Measurements from ENCODE around the gene GPAT2. TPM values are rescaled to one million over a fixed set of nuclear protein-coding genes. Genes with fewer than 3 reads are reported as not detected.

The GPAT2 gene
- 8.5 and 16.7 TPM in 2 replicates for total RNA-seq

GRCh38 chr2:96034792-96035191 lies at the start of gene GPAT2:
Gene GPAT2, minus strand, starts transcription at chr2:96034916. Its CDS starts 2,557 bp downstream, at chr2:96032359.

DNA sequence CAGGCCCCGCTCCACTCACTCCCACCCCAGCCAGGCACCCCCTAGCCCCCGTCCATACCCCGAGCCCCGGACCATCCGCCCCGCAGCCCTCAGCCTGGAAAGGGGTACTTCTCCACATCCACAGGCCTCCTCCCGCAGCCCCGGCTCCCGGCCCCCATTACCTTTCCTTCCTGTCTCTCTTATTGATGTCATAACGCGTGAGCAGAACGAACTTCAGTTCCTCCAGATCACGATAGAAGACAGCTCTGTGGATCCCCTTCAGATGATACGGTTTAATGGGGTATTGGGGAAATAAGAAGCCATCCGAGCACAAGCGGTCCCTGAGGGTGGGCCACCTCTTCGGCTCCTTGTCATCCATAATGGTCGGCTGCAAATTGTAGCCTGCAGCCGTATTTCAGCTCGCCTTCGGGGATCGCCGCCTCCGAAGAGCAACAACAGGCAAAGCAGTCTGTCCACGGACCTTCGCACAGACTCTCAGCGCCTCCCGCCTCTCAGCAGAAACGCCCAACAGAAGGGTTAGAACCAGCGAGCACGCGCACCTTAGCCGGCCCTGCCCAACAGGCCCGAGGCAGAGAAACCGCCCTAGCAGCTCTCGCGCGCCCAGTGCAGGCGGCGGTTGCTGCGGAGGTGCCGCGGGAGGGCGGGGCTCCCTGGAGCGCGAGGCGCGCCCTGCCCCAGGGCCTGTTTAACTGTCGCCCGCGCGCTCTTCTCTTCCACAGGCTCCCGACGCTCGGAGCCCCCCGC lies 43.2 kb downstream of the GPAT2 start, which contains the start of gene ANKRD36C:
TSS of gene ANKRD36C (minus strand) at position 474 of the 744 bp plus-strand sequence. CDS start at position 358, 116 bp downstream.

Other genes starting within 250 kb of the GPAT2 start
- 14.6 and 24.7 TPM in 2 replicates for gene ANKRD36C, start 43.1 kb downstream of the GPAT2 start, total RNA-seq
- gene ADRA2B, start 81.7 kb upstream of the GPAT2 start, total RNA-seq = 0.16 and 0.54 TPM in 2 replicates
- not detected in 2 replicates for gene ASTL, start 103.6 kb upstream of the GPAT2 start, total RNA-seq
- 1.8 and 2.5 TPM in 2 replicates for gene DUSP2, start 110.5 kb upstream of the GPAT2 start, total RNA-seq
- gene STARD7, start 173.9 kb upstream of the GPAT2 start, total RNA-seq = 71.3 and 100 TPM in 2 replicates
- 26.7 and 28.0 TPM in 2 replicates for gene TMEM127, start 231.1 kb upstream of the GPAT2 start, total RNA-seq
- 54.2 and 67.2 TPM in 2 replicates for gene CIAO1, start 231.3 kb upstream of the GPAT2 start, total RNA-seq

All from cardiac atrium fibroblast (primary cell).